ENCODE results near the gene RMND5B.
"Not testable (repeated sequence)": the region's sequence is repeated elsewhere in the genome, so short reads cannot be mapped to it uniquely, and the experiment has no call there.

Gene RMND5B

DNA sequence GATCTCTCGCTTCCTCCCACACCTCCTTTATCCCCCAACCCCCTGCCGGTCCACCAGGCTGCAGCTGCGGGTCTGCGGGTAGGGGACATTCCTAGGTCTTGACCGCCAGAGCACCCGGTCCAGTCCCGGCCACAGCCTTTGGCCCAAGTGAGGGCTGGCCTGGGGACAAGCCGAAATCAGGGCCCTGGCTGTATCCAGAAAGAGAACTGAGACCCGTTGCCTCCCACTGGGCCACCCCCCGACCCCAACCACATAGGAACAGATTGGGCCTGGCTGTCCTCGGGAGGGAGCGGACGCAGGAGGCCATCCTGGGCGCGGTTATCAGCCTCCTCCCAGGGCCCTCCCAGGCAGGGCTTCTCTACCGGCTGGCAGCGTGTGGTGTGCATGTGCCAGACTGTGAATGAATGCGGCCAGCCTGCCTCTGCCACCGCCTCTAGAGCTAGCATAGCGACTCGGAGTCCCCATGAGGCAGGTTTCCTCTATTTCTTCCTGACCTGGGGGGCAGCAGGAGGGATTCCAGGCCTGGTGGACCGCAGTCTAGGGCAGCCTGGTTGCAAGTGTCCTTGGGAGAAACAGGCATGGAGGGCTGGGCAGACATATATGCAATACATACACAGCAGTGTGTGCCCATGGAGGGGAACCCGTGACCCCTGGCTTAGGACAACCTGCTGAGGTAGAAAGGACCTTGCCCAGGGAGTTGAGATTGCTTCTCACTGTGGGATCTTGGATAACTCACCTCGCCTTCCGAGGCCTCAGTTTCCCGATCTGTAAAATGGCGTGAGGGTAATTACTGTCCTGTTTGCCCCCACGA, 16.3 kb upstream of the RMND5B start:
- no peak for DNase-seq (ENCODE audit: low read depth)

DNA sequence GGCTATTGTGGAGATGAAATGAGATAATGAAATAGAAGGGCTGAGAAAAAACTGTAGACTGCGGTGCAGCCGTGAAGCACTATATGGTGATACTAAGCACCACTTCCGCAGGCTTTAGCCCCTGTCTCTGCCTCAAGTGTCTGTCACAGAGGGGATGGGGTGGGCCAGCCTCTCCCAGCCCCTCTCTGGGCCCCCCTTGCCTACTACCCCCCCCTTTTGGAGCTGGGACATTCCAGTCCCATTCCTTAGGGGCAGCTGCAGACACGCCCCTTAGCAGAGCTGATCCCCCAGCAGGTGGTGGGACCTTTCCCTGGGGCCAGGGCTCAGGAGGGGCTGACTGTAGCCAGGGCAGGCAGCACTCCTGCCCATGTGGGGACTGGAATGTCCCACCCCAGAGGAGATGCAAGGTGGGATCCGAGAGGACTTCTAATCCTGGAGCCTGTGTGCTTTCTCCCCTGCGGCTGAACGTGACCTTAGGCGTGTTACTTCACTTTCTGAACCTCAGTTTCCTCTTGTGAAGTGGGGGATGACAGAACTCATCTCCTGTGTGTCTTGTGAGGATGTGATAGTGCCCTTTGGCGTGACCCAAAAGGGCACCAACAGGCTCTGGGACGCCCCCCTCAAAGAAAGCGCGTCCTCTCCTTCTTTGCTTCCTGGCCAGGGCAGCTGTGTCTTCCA, 15.5 kb upstream of the RMND5B start:
- DNase-seq (ENCODE audit: low read depth), result no peak

DNA sequence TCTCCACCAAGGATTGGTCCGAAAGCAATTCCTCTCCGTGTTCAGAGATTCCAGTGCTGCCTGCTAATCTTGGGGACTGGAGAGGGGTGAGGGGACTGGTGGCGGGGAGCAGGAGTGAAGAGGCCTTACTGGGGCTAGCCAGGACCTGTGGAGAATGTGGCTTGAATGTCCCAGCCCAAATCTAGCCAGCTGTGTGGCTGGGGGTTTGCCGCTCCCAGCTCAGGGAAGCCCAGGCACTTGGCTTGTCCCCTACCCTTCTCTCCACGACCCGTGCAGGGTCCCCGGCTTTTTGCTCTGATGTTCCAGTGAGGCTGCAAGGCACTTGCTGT, 15.0 kb upstream of the RMND5B start:
- DNase-seq (ENCODE audit: low read depth), result no peak

DNA sequence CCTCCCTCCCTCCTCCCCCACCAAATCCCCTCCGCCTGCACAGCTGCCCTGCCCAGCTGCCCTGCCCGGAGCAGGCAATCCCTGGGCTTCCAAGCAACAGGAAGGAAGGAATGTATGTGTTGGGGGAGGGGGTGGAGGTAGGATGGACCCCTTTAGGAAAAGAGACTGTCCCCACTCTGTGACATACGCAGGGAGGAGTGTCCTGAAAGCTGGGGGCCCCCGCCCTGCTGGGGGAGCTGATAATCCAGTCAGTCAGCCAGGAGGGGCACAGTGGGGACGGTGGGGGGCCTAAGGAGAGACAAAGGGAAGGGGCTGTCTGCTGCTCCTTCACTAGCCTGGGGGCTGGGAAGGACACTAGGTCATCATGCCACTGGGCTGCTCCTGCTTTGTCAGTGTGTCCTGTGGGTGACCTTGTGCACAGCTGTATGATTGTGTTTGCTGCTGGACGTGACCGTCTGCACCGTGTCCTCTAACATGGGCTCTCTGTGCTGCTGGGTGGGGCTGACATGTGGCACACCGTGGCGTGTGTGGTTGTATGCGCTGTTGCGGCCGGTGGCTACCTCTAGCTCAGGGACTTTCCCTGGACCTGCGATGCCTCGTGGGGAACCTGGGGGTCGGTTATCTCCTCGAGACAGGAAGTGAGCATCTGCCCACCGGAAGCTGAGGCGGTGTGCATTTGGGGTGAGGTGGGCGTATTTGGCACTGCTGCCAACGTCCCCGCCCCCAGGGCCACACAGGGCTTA, 14.5 kb upstream of the RMND5B start:
- no peak for DNase-seq (ENCODE audit: low read depth)

DNA sequence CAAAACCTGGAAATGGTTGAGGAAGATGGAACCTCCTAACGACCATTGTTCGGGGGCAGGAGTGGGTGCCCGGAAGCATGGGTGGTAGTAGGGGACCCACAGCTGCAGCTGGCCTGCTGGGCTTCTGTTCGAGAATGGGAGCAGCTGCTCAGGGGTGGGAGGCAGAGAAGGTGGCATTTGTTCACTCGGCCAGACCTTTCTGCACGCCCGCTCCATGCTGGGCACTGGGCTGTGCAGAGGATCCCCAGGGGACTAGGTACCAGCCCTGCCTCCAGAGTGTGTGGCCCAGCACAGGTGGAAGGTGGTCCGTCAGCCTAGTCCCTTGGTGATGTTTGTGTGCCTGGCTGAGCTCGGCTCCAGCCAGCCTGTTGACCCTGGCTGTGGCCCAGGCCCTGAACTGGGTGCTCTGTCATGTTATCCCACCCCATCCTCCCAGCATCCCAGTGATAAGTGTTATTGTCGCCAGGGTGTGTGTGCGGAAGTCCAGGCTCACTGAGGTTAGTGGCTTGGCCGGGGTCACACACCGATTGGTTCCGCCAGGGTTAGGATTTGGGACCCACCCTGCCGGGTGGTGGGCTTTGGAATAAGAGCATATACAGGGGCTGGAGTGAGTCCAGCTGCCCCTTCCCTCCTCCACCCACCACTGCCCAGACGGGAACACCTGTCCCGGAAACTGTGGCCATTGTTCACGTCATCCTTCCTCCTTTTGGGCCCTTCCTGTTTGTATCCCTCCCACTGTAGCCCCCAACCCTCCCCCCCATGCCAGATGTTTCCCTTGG, 12.7 kb upstream of the RMND5B start:
- DNase-seq (ENCODE audit: low read depth), result no peak

DNA sequence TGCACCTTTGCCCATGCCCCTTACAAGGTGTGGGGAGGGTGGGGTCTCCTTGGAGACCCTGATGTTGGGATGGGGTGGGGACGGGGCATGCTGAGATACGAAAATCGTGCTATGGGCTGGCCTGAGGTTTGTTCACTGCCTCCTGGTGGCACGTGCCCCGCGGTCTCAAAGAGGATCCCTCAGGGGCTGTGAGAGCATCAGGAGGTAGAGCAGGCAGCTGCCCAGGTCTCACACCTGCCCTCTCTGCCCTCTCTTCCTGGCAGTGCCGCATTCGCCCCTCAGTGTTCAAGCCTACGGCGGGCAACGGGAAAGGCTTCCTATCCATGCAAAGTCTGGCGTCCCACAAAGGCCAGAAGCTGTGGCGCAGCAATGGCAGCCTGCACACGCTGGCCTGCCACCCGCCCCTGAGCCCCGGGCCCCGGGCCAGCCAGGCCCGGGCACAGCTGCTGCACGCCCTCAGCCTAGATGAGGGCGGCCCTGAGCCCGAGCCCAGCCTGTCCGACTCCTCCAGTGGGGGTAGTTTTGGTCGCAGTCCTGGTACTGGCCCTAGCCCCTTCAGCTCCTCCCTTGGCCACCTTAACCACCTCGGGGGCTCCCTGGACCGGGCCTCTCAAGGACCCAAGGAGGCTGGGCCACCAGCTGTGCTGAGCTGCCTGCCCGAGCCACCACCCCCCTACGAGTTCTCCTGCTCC, 10.8 kb upstream of the RMND5B start:
- DNase-seq (ENCODE audit: low read depth), result no peak

DNA sequence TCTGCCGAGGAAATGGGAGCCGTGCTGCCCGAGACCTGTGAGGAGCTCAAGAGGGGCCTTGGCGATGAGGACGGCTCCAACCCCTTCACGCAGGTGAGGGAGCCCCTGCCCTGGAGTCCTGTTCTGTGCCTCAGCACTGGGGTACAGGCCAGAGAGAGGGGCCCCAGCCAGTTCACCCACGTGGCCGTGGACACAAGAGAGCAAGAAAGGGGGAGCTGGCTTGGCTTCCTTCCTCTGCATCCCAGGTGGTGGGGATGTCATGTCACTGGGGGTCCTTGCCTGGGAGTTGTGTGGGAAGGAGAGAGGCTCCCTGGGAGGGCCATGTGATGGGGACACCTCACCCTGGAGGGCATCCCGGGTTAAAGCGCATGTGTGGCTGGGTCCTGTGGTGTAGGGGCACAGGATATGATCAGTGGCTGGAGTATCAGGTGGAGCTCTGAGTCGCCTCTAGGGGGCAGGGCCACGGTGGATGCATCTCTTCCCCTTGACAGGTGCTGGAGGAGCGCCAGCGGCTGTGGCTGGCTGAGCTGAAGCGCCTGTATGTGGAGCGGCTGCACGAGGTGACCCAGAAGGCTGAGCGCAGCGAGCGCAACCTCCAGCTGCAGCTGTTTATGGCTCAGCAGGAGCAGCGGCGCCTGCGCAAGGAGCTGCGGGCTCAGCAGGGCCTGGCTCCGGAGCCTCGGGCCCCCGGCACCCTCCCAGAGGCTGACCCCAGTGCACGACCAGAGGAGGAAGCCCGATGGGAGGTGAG, 10.0 kb upstream of the RMND5B start:
- peak; percentile 62 for DNase-seq (ENCODE audit: low read depth)

DNA sequence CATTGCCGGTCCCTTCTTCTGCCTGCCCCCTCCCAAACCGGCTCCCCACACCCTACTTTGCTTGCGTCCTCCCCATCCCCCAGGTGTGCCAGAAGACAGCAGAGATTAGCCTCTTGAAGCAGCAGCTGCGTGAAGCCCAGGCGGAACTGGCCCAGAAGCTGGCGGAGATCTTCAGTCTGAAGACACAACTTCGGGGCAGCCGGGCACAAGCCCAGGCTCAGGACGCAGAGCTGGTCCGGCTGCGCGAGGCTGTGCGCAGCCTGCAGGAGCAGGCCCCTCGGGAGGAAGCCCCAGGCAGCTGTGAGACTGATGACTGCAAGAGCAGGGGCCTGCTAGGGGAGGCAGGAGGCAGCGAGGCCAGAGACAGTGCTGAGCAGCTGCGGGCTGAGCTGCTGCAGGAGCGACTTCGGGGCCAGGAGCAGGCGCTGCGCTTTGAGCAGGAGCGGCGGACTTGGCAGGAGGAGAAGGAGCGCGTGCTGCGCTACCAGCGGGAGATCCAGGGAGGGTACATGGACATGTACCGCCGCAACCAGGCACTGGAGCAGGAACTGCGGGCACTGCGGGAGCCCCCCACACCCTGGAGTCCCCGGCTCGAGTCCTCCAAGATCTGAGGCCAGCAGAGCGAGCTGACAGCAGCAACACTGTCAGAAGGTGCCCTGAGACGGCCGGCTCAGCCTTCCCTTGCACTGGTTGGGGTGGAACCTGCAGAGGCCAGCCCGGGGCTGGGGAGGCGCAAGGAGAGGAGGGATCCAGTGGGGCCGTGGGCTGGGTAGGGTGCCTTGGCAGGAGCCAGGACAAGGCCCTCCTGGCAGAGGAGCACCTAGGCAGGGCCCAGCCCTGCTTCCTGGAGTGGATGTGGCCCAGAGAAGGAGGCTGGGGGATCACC, 9.2 kb upstream of the RMND5B start:
- DNase-seq (ENCODE audit: low read depth), result no peak

DNA sequence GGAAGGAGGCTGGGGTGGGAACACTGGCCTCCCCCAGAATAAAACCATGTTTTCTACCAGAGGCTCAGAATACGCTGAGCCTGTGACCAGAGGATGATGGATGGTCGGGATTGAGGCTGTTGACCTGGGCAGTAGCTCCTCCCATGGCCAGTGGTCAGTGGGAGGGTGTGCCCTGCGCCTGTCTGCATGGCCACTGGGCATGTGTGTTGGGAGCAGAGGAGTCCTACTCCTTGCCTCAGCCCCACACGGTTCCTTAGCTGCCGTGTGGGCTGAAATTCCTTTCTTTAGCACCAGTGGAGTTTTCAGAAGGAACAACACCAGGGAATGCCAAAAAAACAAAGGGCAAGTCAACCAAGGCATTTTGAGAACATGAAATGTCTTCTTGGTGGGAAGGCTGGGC, 8.5 kb upstream of the RMND5B start:
- no peak for DNase-seq (ENCODE audit: low read depth)

DNA sequence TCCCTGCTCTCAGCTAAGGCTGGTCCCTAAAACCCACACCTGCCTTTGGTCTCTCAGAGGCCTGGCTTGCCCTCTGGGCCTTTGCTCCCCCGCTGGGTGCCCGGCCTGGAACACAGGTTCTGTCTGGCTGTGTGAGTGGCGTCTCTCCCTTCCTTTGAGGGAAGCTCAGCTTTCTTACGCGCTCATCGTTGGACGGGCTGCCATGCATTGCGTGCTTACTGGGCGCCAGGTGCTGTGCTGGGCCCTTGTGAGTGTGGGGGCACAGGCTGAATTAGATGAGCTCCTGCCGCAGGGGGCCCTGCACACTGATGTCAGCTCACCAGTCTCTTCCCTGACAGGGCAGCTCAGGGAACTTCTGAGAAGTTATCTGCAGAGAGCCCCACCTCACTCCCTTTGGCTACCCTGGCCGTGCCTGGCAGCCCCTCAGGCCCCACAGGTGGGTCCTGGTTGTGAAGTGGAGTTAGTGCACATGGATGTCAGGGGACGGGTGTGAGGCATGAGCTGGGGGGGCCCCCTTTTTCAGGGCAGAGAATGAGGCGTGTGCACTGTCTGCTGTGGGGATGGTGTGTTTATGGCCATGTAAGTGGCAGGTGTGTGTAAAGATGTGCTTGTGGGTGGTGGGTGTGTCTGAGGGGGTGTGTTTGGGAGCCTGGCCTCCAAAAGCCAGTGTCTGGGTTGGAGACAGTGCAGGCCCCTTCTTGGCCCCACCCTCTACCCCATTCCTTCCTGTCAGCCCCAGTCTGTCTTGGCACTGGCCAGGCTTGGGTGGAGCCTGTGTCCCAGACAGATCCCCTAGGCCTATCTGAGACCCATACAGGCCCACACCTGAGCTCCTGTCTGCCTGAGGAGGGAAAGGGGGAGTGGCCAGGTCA, 7.5 kb upstream of the RMND5B start:
- DNase-seq (ENCODE audit: low read depth), result no peak

DNA sequence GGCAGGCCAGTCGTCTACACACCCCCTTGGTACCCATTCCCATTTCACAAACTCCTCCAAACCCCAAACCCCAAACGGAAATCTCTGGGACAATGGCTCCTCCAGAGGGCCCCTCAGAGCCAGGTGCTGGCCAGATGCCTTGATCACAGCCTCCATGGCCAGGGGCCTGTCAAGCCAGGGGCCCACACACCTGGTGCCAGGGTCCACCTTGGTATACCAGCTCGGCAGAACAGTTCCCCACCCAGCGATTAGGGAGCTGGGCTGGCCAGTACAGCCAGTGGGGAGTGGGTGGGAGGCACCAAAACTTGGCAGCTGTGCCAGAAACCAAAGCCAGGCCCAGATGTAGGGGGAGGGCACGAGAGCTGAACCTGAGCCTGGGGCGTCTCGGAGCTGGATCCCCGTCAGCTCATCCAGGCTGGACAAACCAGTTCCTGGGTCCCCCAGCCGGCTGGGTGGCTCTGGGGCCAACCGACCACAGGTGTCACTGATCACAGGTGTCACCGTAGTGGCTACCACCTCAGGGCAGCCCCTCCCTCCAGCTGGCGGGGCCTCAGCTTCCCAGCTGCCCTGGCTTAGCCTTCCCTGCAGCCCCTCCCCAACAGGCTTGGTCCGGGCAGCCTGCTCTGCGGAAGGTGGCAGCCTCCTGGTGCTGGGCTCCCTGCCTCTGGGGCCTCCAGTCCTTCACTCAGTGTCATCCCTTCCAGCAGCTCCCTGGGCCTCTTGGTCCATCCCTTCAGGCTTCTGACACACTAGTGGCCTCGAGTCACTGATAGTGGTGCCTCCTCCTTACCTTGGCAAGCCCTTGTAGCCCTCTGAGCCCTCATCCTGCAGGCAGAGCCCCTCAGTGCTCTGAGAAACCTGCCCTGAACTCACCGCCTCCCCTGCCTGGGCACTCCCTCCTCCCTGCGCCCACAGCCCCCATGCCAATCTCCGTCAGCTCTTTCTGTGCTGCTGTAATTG, 6.6 kb upstream of the RMND5B start:
- no peak for DNase-seq (ENCODE audit: low read depth)

DNA sequence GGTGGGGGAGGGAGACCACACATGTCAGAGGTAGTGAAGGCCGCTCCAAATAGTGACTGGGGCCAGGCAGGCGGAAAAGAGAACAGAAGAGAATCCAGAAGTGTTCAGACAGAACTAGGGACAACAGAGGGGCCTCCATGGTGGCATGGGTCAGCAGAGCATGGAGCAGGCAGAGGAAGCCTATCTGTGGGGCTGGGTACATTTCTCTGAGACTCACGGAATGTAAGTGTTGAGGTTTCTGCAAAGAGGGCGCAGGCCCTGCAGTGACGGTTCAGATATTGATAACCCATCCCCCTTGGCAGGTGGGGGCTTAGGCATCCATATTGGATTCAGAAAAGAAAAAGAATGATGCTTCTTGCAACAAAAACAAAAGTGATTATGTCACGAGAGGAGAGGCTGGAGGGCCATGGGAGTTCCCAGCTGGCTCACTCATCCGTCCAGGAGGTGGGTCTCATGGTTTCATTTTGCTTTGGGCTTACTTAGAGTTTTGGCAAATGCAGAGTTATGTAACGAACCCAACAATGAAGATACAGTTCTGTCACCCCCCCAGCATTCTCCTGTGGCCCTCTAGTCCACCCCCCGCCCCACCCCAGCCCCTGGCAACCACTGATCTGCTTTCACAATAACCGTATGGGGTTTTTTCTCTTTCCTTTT, 5.4 kb upstream of the RMND5B start:
- DNase-seq (ENCODE audit: low read depth), result no peak

DNA sequence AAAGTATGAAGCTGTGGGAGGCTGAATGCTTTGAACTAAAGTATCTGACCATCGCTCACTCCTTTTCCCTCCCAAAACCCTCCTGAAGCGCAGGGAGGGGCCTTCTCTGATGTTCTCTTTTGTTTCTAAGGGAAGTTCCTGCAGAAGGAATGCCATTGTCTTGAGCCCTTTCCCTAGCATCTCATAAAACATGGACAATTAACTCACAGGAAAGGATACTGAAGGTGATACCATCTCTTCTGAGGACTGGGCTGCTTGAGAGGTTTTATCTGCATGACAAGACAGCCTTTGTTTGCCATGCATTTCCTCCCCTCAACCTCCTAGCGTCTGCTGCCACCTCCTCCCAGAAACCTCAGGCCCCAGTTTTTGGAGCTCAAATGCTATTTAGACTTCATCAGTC, 4.3 kb upstream of the RMND5B start:
- no peak for DNase-seq (ENCODE audit: low read depth)

DNA sequence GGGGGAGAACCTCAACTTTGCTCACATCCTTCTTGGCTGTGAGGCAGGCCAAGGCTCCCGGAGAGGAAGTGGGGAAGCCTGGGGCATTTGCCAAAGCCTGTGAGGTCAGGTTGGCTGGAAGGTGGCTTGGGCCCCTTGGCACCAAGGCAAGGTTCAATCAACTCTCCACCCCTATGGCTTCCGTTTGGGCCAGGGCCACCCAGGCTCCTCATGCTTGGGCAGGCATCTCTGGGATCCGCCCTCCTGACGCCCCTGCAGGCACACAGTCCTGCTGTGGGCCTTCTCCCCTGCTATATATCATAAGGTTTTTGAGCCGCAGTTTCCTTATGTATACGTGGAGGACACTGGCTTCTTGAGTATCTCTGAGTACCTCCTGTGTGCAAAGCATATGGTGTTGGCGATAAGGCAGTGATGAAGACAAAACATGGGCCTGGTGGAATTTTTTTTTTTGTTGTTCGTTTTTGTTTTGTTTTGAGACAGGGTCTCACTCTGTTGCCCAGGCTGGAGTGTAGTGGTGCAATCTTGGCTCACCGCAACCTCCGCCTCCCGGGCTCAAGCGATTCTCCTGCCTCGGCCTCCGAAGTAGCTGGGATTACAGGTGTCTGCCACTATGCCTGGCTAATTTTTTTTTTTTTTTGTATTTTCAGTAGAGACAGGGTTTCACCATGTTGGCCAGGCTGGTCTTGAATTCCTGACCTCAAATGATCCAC, 3.4 kb upstream of the RMND5B start:
- not testable (repeated sequence) for DNase-seq (ENCODE audit: low read depth)

DNA sequence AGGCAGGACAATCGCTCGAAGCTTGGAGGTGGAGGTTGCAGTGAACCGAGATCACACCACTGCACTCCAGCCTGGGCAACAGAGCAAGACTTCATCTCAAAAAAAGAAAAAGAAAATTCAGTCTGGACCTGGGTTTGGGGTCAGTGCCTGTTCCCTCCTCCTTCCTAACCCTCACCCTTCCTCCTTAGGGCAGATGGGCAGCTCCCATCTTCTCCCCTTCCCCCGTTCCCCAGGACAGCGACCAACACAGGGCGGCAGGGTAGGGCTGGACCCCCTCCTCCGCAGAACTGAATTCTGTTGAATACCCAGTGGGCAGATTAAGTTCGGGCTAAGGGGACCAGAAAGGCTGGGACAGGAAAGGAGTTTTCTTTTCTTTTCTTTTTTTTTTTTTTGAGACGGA, 1.5 kb upstream of the RMND5B start:
- no peak for DNase-seq (ENCODE audit: low read depth)

DNA sequence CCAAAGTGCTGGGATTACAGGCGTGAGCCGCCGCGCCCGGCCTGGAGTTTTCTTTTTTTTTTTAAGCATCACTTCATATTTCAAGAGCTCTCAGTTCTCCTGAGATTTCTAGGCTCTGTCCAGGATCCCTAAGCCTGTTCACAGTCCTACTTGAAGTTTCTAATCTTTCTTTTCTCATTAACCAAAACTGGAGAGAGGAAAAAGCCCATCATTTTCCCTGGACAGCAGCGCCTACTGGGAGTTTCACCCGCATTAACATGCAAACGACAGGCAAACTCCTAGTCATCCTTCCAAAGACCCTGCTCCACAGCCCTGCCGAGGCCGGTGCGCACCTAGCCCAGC, 609 bp upstream of the RMND5B start:
- DNase-seq (ENCODE audit: low read depth), result peak; percentile 28
